Neural crest cell (in vitro differentiated cells): Measurements from ENCODE around the gene KRTCAP2. TPM values are rescaled to one million over a fixed set of nuclear protein-coding genes. Genes with fewer than 3 reads are reported as not detected.

Experiments
- DNase-seq: peaks from one replicate; pipeline ENCODE4 v3.0.0; 2021; ENCODE audit warnings: low read depth, mixed read lengths, low spot score
- H3K27ac Mint-ChIP-seq: one replicate; pipeline ENCODE4 v1.8.0; 2021; ENCODE audit warnings: mild to moderate bottlenecking, mixed read lengths; ENCODE audit not compliant: unreplicated experiment
- H3K27me3 Mint-ChIP-seq: 2 replicates; pipeline ENCODE4 v1.8.0; 2021; ENCODE audit warnings: low read depth, mild to moderate bottlenecking, mixed read lengths
- H3K36me3 Mint-ChIP-seq: 2 replicates; pipeline ENCODE4 v1.8.0; 2021; ENCODE audit warnings: low read depth, mild to moderate bottlenecking, mixed read lengths
- H3K4me1 Mint-ChIP-seq: 2 replicates; pipeline ENCODE4 v1.8.0; 2021; ENCODE audit warnings: mixed read lengths
- H3K4me3 Mint-ChIP-seq: one replicate; pipeline ENCODE4 v1.8.0; 2021; ENCODE audit warnings: mild to moderate bottlenecking, mixed read lengths
- H3K9me3 Mint-ChIP-seq: 2 replicates; pipeline ENCODE4 v1.8.0; 2021; ENCODE audit warnings: mixed read lengths
- total RNA-seq: library from RNA; stranded (reverse); gene quantifications from 2 replicates; pipeline ENCODE4 v1.2.1, GENCODE V29; 2021
- TF ChIP-seq, protein P1 (sequence below): fragments of 200-600 bp; sonication (generic); conservative IDR thresholded peaks from 2 replicates; pipeline ENCODE4 v1.5.0; 2021; ENCODE audit warnings: antibody characterized with exemption, mild to moderate bottlenecking

KRTCAP2 gene
- total RNA-seq, 1 donor from 2014 or later: 125 TPM

DNA sequence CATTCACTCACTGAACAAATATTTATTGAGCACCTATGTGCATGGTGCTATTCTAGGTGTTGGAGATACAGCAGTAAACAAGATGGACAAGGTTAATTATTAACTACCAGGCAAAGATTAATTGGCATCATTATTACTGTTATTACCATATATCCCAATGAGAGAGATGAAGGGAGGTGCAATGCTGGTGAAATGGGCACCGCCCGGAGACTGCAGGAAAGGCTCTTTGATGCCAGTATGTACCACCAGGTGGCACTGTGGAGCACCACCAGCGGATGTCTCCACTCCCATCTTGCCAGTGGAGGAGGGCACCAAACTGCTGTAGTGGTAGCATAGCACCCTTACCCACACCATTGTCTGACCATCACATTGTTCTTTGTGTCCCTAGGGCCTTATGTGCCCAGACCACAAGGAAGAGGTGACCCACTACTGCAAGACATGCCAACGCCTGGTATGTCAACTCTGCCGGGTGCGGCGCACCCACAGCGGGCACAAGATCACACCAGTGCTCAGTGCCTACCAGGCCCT lies 3.5 kb upstream of the KRTCAP2 start:
- H3K9me3 Mint-ChIP-seq: no peaks in the 10 kb centered on the region
- peak; percentile 87 for DNase-seq
- peaks cover 3% of the 10 kb centered on the region for H3K27me3 Mint-ChIP-seq
- H3K27ac Mint-ChIP-seq: no peak overlapping the region
- TF ChIP-seq, protein P1, sequence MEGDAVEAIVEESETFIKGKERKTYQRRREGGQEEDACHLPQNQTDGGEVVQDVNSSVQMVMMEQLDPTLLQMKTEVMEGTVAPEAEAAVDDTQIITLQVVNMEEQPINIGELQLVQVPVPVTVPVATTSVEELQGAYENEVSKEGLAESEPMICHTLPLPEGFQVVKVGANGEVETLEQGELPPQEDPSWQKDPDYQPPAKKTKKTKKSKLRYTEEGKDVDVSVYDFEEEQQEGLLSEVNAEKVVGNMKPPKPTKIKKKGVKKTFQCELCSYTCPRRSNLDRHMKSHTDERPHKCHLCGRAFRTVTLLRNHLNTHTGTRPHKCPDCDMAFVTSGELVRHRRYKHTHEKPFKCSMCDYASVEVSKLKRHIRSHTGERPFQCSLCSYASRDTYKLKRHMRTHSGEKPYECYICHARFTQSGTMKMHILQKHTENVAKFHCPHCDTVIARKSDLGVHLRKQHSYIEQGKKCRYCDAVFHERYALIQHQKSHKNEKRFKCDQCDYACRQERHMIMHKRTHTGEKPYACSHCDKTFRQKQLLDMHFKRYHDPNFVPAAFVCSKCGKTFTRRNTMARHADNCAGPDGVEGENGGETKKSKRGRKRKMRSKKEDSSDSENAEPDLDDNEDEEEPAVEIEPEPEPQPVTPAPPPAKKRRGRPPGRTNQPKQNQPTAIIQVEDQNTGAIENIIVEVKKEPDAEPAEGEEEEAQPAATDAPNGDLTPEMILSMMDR: peak; percentile 90
- H3K36me3 Mint-ChIP-seq: peaks cover 5% of the 10 kb centered on the region
- H3K4me3 Mint-ChIP-seq: peak overlapping the region; percentile 73
- peaks cover 41% of the 10 kb centered on the region for H3K4me1 Mint-ChIP-seq

DNA sequence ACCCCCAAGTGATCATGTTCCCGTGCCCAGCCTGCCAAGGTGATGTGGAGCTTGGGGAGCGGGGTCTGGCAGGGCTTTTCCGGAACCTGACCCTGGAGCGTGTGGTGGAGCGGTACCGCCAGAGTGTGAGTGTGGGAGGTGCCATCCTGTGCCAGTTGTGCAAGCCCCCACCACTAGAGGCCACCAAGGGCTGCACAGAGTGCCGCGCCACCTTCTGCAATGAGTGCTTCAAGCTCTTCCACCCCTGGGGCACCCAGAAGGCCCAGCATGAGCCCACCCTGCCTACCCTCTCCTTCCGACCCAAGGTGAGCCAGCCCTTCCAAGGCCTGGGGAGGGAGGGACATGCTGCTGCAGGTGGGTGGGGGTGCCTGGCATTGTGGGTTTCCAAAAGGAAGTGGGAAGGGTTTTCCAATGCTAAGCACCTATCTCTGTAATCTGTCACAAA lies 2.8 kb upstream of the KRTCAP2 start:
- peak overlapping the region; percentile 73 for H3K4me3 Mint-ChIP-seq
- peaks cover 5% of the 10 kb centered on the region for H3K36me3 Mint-ChIP-seq
- no peaks in the 10 kb centered on the region for H3K9me3 Mint-ChIP-seq
- DNase-seq: no peak
- H3K27me3 Mint-ChIP-seq: peaks cover 3% of the 10 kb centered on the region
- H3K27ac Mint-ChIP-seq: no peak overlapping the region
- H3K4me1 Mint-ChIP-seq: peaks cover 41% of the 10 kb centered on the region
- TF ChIP-seq, protein P1: no peak

DNA sequence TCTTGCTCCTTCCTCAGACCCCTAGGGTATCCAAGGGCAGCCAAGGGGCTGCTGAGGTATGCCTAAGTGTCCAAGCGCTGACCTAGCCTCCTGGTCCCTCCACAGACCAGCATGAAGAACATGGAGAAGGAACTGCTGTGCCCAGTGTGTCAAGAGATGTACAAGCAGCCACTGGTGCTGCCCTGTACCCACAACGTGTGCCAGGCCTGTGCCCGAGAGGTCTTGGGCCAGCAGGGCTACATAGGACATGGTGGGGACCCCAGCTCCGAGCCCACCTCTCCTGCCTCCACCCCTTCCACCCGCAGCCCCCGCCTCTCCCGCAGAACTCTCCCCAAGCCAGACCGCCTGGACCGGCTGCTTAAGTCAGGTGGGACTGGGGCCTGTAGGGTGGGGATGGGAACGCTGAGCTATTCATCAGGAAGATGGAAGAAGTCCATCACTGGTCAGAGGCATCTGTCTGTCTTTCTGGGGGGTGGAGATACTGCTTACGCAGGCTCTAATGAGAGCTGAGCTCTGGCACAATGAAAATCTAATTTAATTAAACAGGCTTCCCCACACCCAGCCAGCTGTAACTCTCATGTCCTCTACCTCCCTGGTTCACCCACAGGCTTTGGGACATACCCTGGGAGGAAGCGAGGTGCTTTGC lies 2.3 kb upstream of the KRTCAP2 start:
- Mint-ChIP-seq H3K27ac (no peak overlapping the region), H3K9me3 (no peaks in the 10 kb centered on the region), H3K36me3 (peaks cover 5% of the 10 kb centered on the region), H3K4me1 (peaks cover 41% of the 10 kb centered on the region), H3K4me3 (peak overlapping the region; percentile 100), H3K27me3 (peaks cover 3% of the 10 kb centered on the region)
- TF ChIP-seq, protein P1: no peak
- DNase-seq: no peak

DNA sequence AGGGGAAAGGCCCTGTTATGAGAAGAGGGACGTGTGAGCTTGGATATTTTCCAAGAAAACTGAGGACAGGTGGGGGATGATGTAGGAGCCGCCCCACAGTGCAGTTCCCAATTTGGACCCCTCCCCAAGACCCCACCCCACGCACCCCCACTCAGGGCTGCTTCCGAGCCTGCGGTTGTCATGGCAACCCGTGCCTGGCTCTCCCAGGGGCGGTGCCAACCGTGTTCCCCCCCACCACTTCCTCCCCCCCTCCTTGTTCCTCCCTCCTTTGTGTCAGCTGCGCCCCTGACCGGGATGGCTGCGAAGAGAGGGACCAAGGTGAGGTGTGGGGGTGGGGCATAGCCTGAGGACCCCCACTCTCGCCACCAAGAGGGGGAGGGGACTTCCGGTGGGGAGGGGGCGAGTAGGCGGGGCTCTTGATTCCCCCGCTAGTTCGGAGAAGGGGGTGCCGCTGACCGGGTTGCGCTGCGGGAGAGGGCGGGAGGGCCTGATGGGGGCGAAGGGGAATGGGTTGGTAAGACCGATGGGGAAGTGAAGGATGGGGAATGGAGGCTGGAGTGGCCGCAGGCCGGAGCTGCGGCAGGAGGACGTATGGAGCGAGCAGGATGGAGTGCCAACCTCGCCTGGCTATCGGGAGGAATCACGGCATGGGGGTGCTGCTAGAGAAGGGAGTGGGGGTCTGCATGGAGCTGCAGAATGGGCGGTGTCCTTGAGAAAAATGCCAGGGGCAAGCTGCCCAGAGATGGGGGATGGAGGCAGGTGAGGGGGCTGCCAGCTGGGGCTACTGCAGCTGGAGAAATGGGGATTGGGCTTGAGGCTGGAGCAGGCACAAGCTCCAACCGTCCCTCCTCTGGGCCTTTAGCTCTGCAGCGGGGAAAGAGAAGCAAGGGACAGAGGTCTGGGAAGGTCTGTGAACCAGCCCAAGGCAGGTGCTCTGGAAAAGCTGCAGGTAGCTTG lies 1.5 kb upstream of the KRTCAP2 start:
- Mint-ChIP-seq H3K27me3 (peaks cover 3% of the 10 kb centered on the region), H3K9me3 (no peaks in the 10 kb centered on the region), H3K4me1 (peaks cover 41% of the 10 kb centered on the region), H3K27ac (peak overlapping the region; percentile 57), H3K4me3 (peak overlapping the region; percentile 100), H3K36me3 (peaks cover 6% of the 10 kb centered on the region)
- no peak for DNase-seq
- TF ChIP-seq, protein P1: no peak

DNA sequence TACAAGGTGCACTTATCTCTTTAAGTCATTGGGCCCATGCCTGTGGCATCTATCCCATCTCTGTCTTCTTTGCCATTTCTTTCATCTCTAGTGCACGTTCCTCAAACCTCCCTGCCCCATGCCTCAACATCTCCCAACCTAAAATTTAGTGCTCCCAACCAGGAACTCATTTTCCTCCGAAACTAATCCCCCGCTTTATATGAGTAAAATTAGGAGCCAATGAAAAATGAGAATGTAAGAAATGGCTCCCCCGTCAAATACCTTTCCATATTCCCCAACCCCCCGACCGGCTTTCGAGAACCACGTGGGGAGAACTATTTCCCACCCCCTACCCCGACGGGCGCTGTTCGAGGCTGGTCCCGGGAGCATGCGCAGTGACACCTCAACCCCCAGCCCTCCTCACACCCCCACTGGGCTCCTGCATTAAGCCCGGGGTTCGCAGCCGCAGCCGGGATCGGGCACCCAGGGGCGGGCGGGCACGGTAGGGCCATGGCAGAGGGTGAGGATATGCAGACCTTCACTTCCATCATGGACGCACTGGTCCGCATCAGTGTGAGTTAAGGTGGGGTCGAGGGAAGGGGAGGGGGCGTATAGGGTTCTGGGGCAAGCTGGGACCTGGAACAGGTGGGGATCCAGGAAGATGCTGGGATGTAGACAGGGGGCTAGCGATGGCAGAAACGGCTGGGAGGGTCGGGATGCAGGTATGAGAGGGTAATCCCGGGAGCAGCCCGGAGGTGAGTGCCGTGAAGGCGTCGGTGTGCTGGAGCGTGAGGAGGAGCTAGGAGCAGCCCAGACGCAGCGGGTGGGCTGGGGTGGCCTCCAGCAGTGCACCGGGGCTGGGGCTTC lies 597 bp upstream of the KRTCAP2 start, which contains the start of gene TRIM46:
TSS of gene TRIM46 (plus strand) at position 372 of the 846 bp plus-strand sequence. CDS start at position 490, 118 bp downstream.
- DNase-seq: no peak
- H3K36me3 Mint-ChIP-seq: peaks cover 9% of the 10 kb centered on the region
- TF ChIP-seq, protein P1: no peak
- peaks cover 36% of the 10 kb centered on the region for H3K4me1 Mint-ChIP-seq
- no peaks in the 10 kb centered on the region for H3K9me3 Mint-ChIP-seq
- H3K27ac Mint-ChIP-seq: peak within 1 kb of the TSS; percentile 97
- H3K27me3 Mint-ChIP-seq: peaks cover 3% of the 10 kb centered on the region
- H3K4me3 Mint-ChIP-seq: peak within 1 kb of the TSS; percentile 100
